ENCODE results near the gene PKP4.

Gene PKP4

DNA sequence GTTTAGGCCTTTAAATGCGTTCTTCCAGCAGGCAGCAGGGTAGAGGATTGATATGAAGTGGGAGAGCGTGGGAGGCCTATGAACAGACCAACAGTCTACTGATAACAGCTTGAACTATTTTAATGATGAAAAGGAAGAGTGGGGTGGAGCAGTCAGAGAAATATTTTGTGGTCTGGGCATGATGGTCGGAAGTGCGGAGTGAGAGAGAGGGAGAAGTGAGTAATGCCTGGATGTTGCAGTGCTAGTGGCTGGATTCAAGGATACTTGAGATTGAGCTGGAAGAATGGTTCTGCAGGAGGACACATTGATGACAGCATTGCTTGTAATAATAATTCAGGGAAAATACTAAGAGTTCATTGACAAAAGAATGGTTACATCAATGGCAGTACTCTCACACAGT, 187.4 kb downstream of the PKP4 start:
- DNase-seq, result no peak
- H3K4me3 ChIP-seq (ENCODE audit: low read depth, low read length), result no peak overlapping the region
- no peak for TF ChIP-seq CTCF (IDR thresholded peaks at IDR 0.05; ENCODE audit: low read depth, low read length)

DNA sequence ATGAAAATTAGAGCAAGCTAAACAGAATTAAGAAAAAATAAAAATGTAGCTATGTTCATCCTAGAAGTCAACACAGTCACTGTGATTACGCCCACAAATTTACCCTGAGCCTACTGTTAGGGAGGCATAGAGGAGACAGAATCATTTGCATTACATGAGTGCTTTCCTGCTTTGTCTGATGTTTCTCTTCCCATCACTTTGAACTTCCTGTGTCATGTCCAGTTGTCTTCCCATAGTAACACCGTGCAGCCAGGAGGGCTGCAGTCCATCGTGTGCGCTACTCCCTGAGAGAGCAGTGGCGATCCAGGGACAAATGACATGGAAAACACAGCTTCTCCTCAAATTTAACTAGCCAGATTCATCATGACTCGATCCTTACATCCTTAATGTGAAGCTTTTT, 188.5 kb downstream of the PKP4 start:
- Histone ChIP-seq H3K27me3 (ENCODE audit: insufficient read depth, low read depth, severe bottlenecking) (no peaks in the 10 kb centered on the region), H3K4me3 (ENCODE audit: low read depth, low read length) (no peak overlapping the region), H3K36me3 (peaks cover 2% of the 10 kb centered on the region; the same call in 1 of the 2 replicates), H3K27ac (no peak overlapping the region), H3K9me3 (ENCODE audit: severe bottlenecking) (no peaks in the 10 kb centered on the region)
- no peak for DNase-seq
- no peak for TF ChIP-seq CTCF (IDR thresholded peaks at IDR 0.05; ENCODE audit: low read depth, low read length)

More for the DNA sequence above, 187.4 kb downstream of the PKP4 start:
- peaks cover 2% of the 10 kb centered on the region; the same call in 1 of the 2 replicates for H3K36me3 ChIP-seq
- H3K27ac ChIP-seq, result no peak overlapping the region
- no peaks in the 10 kb centered on the region for H3K27me3 ChIP-seq (ENCODE audit: insufficient read depth, low read depth, severe bottlenecking)
- H3K9me3 ChIP-seq (ENCODE audit: severe bottlenecking), result no peaks in the 10 kb centered on the region

GRCh38 chr2:158647436-158648231, 190.9 kb downstream of the PKP4 start:
- no peak for DNase-seq
- Histone ChIP-seq H3K27ac (no peak overlapping the region), H3K9me3 (ENCODE audit: severe bottlenecking) (no peaks in the 10 kb centered on the region), H3K4me3 (ENCODE audit: low read depth, low read length) (no peak overlapping the region), H3K36me3 (no peaks in the 10 kb centered on the region; the same call in 1 of the 2 replicates), H3K27me3 (ENCODE audit: insufficient read depth, low read depth, severe bottlenecking) (no peaks in the 10 kb centered on the region)
- TF ChIP-seq CTCF (IDR thresholded peaks at IDR 0.05; ENCODE audit: low read depth, low read length), result no peak

GRCh38 chr2:158649846-158650245, 193.1 kb downstream of the PKP4 start:
- no peaks in the 10 kb centered on the region for H3K9me3 ChIP-seq (ENCODE audit: severe bottlenecking)
- DNase-seq, result no peak
- no peak for TF ChIP-seq CTCF (IDR thresholded peaks at IDR 0.05; ENCODE audit: low read depth, low read length)
- no peaks in the 10 kb centered on the region for H3K27me3 ChIP-seq (ENCODE audit: insufficient read depth, low read depth, severe bottlenecking)
- H3K27ac ChIP-seq, result no peak overlapping the region
- no peaks in the 10 kb centered on the region; the same call in 1 of the 2 replicates for H3K36me3 ChIP-seq
- H3K4me3 ChIP-seq (ENCODE audit: low read depth, low read length), result no peak overlapping the region

DNA sequence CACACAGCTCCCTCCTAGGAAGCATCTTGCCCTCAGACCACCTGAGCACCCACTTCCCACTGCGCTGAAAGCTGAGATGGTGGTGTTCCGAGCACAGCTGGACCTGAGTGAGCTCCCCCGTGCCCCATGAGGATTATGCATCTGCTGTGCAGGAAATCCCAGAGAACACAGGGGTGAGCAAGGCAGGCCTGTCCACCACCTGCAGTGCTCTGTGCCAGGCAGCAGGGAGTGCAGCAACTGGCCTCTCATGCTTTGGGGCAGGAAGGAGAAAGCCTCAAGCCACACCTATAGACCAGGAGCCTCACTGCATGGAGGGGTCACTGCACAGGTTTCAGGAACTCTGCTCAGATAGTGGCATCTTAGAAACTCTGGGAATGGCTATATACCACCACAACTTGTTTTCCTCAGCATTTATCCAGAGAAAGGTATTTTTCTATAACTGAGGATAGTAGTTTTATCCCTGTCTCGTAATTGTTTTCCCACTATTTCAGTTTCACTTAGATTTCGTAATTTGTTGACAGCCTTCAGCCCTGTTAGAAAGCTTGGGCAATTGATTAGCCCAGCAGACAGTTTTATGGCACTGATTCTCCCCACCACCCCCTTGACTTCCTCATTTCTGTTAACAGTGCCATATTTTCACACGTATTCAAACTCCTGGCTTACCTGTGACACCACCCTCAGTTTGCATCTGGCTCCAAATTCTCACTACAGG, 194.1 kb downstream of the PKP4 start:
- Histone ChIP-seq H3K4me3 (ENCODE audit: low read depth, low read length) (no peak overlapping the region), H3K27me3 (ENCODE audit: insufficient read depth, low read depth, severe bottlenecking) (no peaks in the 10 kb centered on the region), H3K9me3 (ENCODE audit: severe bottlenecking) (no peaks in the 10 kb centered on the region), H3K36me3 (no peaks in the 10 kb centered on the region; the same call in 1 of the 2 replicates), H3K27ac (no peak overlapping the region)
- DNase-seq, result no peak
- TF ChIP-seq CTCF (IDR thresholded peaks at IDR 0.05; ENCODE audit: low read depth, low read length), result 0 out of 2 replicates have a peak, but pooled peaks have one; percentile 12

Measured in WERI-Rb-1 (cell line).